HG02885 (cell line): Measurements from ENCODE around the gene NUDT21.
"Not testable (repeated sequence)": the region's sequence is repeated elsewhere in the genome, so short reads cannot be mapped to it uniquely, and the experiment has no call there.

Source experiments
- ATAC-seq: cut with Tn5 transposase; IDR thresholded peaks from one replicate; pipeline ENCODE4 v1.9.1; 2021; ENCODE audit warnings: mild to moderate bottlenecking; ENCODE audit not compliant: unreplicated experiment, poor library complexity

Gene NUDT21

GRCh38 chr16:56421313-56421712 is 29.8 kb downstream of the NUDT21 start:
- ATAC-seq = no peak

GRCh38 chr16:56420613-56421012 is 30.5 kb downstream of the NUDT21 start:
- ATAC-seq = no peak

GRCh38 chr16:56419740-56420548 is 31.2 kb downstream of the NUDT21 start:
- ATAC-seq = no peak

- no peak for ATAC-seq
Observed at GRCh38 chr16:56417138-56417537, 34.0 kb downstream of the NUDT21 start.

GRCh38 chr16:56415875-56416274 is 35.3 kb downstream of the NUDT21 start:
- no peak for ATAC-seq

GRCh38 chr16:56414366-56414765 is 36.8 kb downstream of the NUDT21 start:
- ATAC-seq = no peak

GRCh38 chr16:56413381-56413780 is 37.8 kb downstream of the NUDT21 start:
- ATAC-seq = no peak

GRCh38 chr16:56411624-56412023 is 39.5 kb downstream of the NUDT21 start:
- no peak for ATAC-seq

GRCh38 chr16:56411123-56411522 is 40.0 kb downstream of the NUDT21 start:
- no peak for ATAC-seq

- ATAC-seq = no peak
Observed at GRCh38 chr16:56409195-56409594, 41.9 kb downstream of the NUDT21 start.

- ATAC-seq = no peak
Observed at GRCh38 chr16:56408379-56409098, 42.6 kb downstream of the NUDT21 start.

- ATAC-seq = no peak
Observed at GRCh38 chr16:56405977-56406672, 45.0 kb downstream of the NUDT21 start.

GRCh38 chr16:56401482-56401881 is 49.6 kb downstream of the NUDT21 start:
- peak; percentile 48 for ATAC-seq

GRCh38 chr16:56400458-56400857 is 50.7 kb downstream of the NUDT21 start:
- no peak for ATAC-seq

- ATAC-seq = no peak
Observed at GRCh38 chr16:56399486-56399885, 51.6 kb downstream of the NUDT21 start.

- no peak for ATAC-seq
Observed at GRCh38 chr16:56399047-56399446, 52.1 kb downstream of the NUDT21 start.

GRCh38 chr16:56396724-56397123 is 54.4 kb downstream of the NUDT21 start:
- not testable (repeated sequence) for ATAC-seq

GRCh38 chr16:56389554-56389953 is 61.6 kb downstream of the NUDT21 start:
- no peak for ATAC-seq

- no peak for ATAC-seq
Observed at GRCh38 chr16:56388209-56388608, 62.9 kb downstream of the NUDT21 start.

- ATAC-seq = no peak
Observed at GRCh38 chr16:56387396-56387795, 63.7 kb downstream of the NUDT21 start.

- ATAC-seq = no peak
Observed at GRCh38 chr16:56384074-56384721, 66.9 kb downstream of the NUDT21 start.
